Thoracic aorta (tissue), 2 donors: ENCODE results near the gene DZIP1. TPM values are rescaled to one million over a fixed set of nuclear protein-coding genes. Genes with fewer than 3 reads are reported as not detected.

Experiments
- ATAC-seq: fragments of 150-250 bp; one replicate; pipeline ENCODE4 v1.8.0; 2017; ENCODE audit warnings: low read depth; ENCODE audit not compliant: insufficient number of reproducible peaks, low FRiP score
- DNase-seq: peaks from one replicate; pipeline ENCODE4 v3.0.0-alpha.2; 2020; ENCODE audit warnings: low spot score
- H3K27ac ChIP-seq, 2 donors: fragments of 200-600 bp; sonication (generic); 1 replicate in 1 of 2; 2 replicates in 1 of 2; pipeline ENCODE4 v1.5.1; 2016; ENCODE audit warnings: mild to moderate bottlenecking in 2 of 2, moderate library complexity in 2 of 2
- H3K27me3 ChIP-seq: fragments of 200-600 bp; sonication (generic); replicated peaks from 2 replicates; pipeline ENCODE4 v1.6.0; 2016; ENCODE audit warnings: mild to moderate bottlenecking; ENCODE audit not compliant: insufficient read depth
- H3K36me3 ChIP-seq: fragments of 200-600 bp; sonication (generic); one replicate; pipeline ENCODE4 v1.5.1; 2016
- H3K4me1 ChIP-seq, 2 donors: fragments of 200-600 bp; sonication (generic); 1 replicate in 1 of 2; 2 replicates in 1 of 2; pipeline versions ENCODE4 v1.5.1 to v1.6.0; 2016; ENCODE audit warnings: low read depth in 2 of 2, mild to moderate bottlenecking in 1 of 2; ENCODE audit not compliant: control insufficient read depth in 1 of 2
- H3K4me3 ChIP-seq: fragments of 200-600 bp; sonication (generic); 2 replicates; pipeline ENCODE4 v1.5.1; 2016; ENCODE audit warnings: mild to moderate bottlenecking
- H3K9me3 ChIP-seq: fragments of 200-600 bp; sonication (generic); 2 replicates; pipeline ENCODE4 v1.5.1; 2016
- CTCF ChIP-seq: fragments of 200-600 bp; sonication (generic); IDR thresholded peaks from one replicate; pipeline ENCODE4 v1.5.1; 2019; ENCODE audit warnings: antibody characterized with exemption
- total RNA-seq, 2 donors: library from RNA; depleted of rRNA; stranded (reverse); fragments of >200 nt; gene quantifications; one replicate each; pipeline versions ENCODE4 v1.1.0 to v1.2.3, GENCODE V29; 2016

The DZIP1 gene
- total RNA-seq, 2 donors from 2014 or later, result 24.5 to 26.0 TPM

GRCh38 chr13:95559100-95559499 is 85.4 kb downstream of the DZIP1 start:
- TF ChIP-seq CTCF, result no peak
- H3K4me3 ChIP-seq, result no peak overlapping the region
- no peaks in the 10 kb centered on the region for H3K4me1 ChIP-seq
- no peaks in the 10 kb centered on the region for H3K9me3 ChIP-seq
- H3K36me3 ChIP-seq, result no peaks in the 10 kb centered on the region
- ATAC-seq (no peak), DNase-seq (no peak)
- H3K27me3 ChIP-seq, result no peaks in the 10 kb centered on the region
- no peak overlapping the region for H3K27ac ChIP-seq

GRCh38 chr13:95557013-95557412 is 87.5 kb downstream of the DZIP1 start:
- Histone ChIP-seq H3K4me3 (no peak overlapping the region), H3K9me3 (no peaks in the 10 kb centered on the region), H3K4me1 (peaks cover 3 to 11% of the 10 kb centered on the region in 2 donors), H3K27ac (no peak overlapping the region), H3K27me3 (no peaks in the 10 kb centered on the region), H3K36me3 (no peaks in the 10 kb centered on the region)
- no peak for DNase-seq
- no peak for ATAC-seq
- TF ChIP-seq CTCF, result no peak

- Histone ChIP-seq H3K4me3 (peak overlapping the region; percentile 28), H3K36me3 (no peaks in the 10 kb centered on the region), H3K27me3 (peaks cover 6% of the 10 kb centered on the region), H3K9me3 (no peaks in the 10 kb centered on the region), H3K27ac (no peak overlapping the region), H3K4me1 (peaks cover 3 to 11% of the 10 kb centered on the region in 2 donors)
- TF ChIP-seq CTCF, result no peak
- ATAC-seq (no peak), DNase-seq (no peak)
Observed at GRCh38 chr13:95553581-95554385, 90.7 kb downstream of the DZIP1 start.

GRCh38 chr13:95552539-95553441 is 91.7 kb downstream of the DZIP1 start, which contains the start of gene CLDN10:
Gene CLDN10 (plus strand): TSS chr13:95552720. CDS start chr13:95552754, 34 bp downstream.
- peaks cover 7% of the 10 kb centered on the region for H3K27me3 ChIP-seq

More at GRCh38 chr13:95552539-95553441, 91.7 kb downstream of the DZIP1 start, which contains the start of gene CLDN10:
- peak within 1 kb of the TSS; percentile 28 for H3K4me3 ChIP-seq
- DNase-seq (no peak), ATAC-seq (no peak)
- no peaks in the 10 kb centered on the region for H3K9me3 ChIP-seq
- no peak for TF ChIP-seq CTCF
- H3K36me3 ChIP-seq, result no peaks in the 10 kb centered on the region
- H3K27ac ChIP-seq, result no peak within 1 kb of the TSS
- peaks cover 3 to 11% of the 10 kb centered on the region in 2 donors for H3K4me1 ChIP-seq
